ENCODE results near the gene CHMP2A.

CHMP2A gene

DNA sequence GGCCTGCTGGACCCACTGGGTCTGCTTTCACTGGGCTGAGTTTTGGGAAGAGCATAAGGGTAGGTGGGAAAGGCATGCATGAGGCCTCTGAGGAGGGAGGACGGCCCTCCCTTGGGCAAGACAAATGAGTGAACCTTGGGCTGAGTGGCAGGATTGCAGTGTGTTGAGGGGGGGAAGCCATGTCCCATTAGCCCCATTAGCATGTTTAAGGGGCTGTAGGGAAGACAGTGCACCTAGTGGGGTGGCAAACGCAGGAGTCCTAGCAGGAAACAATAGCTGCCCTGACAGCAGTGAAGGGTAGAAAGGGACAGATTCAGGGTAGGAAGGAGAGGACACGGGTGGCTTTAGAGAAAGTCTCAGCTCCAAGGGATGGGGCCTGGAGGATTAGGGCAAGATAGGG is 32.2 kb downstream of the CHMP2A start:
- DNase-seq (ENCODE audit: low spot score) = no peak
- Histone ChIP-seq H3K9ac (ENCODE audit: low read depth, low read length, poor library complexity) (no peak overlapping the region), H2BK5ac (ENCODE audit: low read length) (no peak overlapping the region), H2AFZ (ENCODE audit: low read length) (no peak overlapping the region), H3K79me1 (ENCODE audit: low read depth, low read length) (peaks cover 4% of the 10 kb centered on the region), H4K8ac (ENCODE audit: low read depth, low read length) (no peak overlapping the region), H3K23ac (ENCODE audit: low read depth, low read length, poor library complexity) (peak overlapping the region; percentile 4), H3K4me2 (ENCODE audit: insufficient read depth, low read length, poor library complexity, severe bottlenecking) (no peak overlapping the region), H3K36me3 (replicated peaks in 1 of 2; ENCODE audit: control insufficient read depth in 2 of 2, insufficient read depth in 2 of 2, low read length in 2 of 2) (peaks cover 0 to under 1% of the 10 kb centered on the region in 2 donors), H3K4ac (ENCODE audit: low read length) (no peak overlapping the region), H3K4me3 (ENCODE audit: low read length in 2 of 2) (no peak overlapping the region), H3K14ac (ENCODE audit: low read length) (no peak overlapping the region), H3K27me3 (ENCODE audit: control insufficient read depth in 3 of 3, insufficient read depth in 3 of 3, low read depth in 1 of 3, low read length in 3 of 3) (peaks cover 0 to 6% (median 0%) of the 10 kb centered on the region in 3 experiments), H3K9me3 (replicated peaks in 1 of 2; ENCODE audit: control insufficient read depth in 2 of 2, insufficient read depth in 1 of 2, low read depth in 1 of 2, low read length in 2 of 2) (no peaks in the 10 kb centered on the region), H3K4me1 (ENCODE audit: control insufficient read depth in 2 of 2, insufficient read depth in 1 of 2, low read depth in 1 of 2, low read length in 2 of 2) (peaks cover 8 to 9% of the 10 kb centered on the region in 2 donors), H2BK120ac (ENCODE audit: low read depth, low read length) (no peak overlapping the region), H2BK15ac (ENCODE audit: low read length) (no peak overlapping the region), H4K91ac (ENCODE audit: low read depth, low read length, poor library complexity) (no peak overlapping the region), H2BK12ac (ENCODE audit: low read length) (no peak overlapping the region), H3K27ac (replicated peaks; ENCODE audit: low read length) (no peak overlapping the region), H2AK5ac (ENCODE audit: low read depth, low read length) (no peak overlapping the region), H3K18ac (ENCODE audit: low read length) (no peak overlapping the region)
- no CpG with 5 or more reads among the region's 3 CpGs for WGBS, 2 donors (ENCODE audit: extremely low coverage in 2 of 2, insufficient read length in 2 of 2, insufficient replicate concordance in 1 of 2)

DNA sequence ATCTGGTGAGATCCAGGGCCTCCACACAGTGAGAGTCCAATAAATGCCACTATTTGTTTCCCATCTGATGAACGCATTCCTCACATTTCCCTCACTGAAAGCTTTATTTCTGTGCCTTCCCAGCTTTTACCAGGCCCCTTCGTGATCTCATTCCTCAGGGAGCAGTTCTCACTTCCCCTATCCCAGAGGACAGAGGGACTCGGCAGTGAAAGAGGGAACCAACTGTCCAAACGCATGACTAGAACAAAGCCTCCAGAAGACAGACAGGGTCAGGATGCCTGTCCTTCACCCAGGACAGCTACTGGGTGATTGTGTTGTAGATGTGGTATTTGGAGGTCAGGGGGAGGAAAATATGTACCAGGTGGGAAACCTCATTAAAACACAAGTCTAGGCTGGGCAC is 33.3 kb downstream of the CHMP2A start:
- Histone ChIP-seq H4K91ac (ENCODE audit: low read depth, low read length, poor library complexity) (no peak overlapping the region), H2BK120ac (ENCODE audit: low read depth, low read length) (no peak overlapping the region), H3K27me3 (ENCODE audit: control insufficient read depth in 3 of 3, insufficient read depth in 3 of 3, low read depth in 1 of 3, low read length in 3 of 3) (peaks cover 0 to 6% (median 0%) of the 10 kb centered on the region in 3 experiments), H2BK15ac (ENCODE audit: low read length) (no peak overlapping the region), H2AFZ (ENCODE audit: low read length) (no peak overlapping the region), H3K27ac (replicated peaks; ENCODE audit: low read length) (no peak overlapping the region), H3K4me2 (ENCODE audit: insufficient read depth, low read length, poor library complexity, severe bottlenecking) (no peak overlapping the region), H3K23ac (ENCODE audit: low read depth, low read length, poor library complexity) (no peak overlapping the region), H3K4me1 (ENCODE audit: control insufficient read depth in 2 of 2, insufficient read depth in 1 of 2, low read depth in 1 of 2, low read length in 2 of 2) (peaks cover 8 to 9% of the 10 kb centered on the region in 2 donors), H3K9me3 (replicated peaks in 1 of 2; ENCODE audit: control insufficient read depth in 2 of 2, insufficient read depth in 1 of 2, low read depth in 1 of 2, low read length in 2 of 2) (no peaks in the 10 kb centered on the region), H4K8ac (ENCODE audit: low read depth, low read length) (no peak overlapping the region), H3K79me1 (ENCODE audit: low read depth, low read length) (peaks cover 12% of the 10 kb centered on the region), H3K36me3 (replicated peaks in 1 of 2; ENCODE audit: control insufficient read depth in 2 of 2, insufficient read depth in 2 of 2, low read length in 2 of 2) (peaks cover 8 to 11% of the 10 kb centered on the region in 2 donors), H3K4me3 (ENCODE audit: low read length in 2 of 2) (no peak overlapping the region), H3K14ac (ENCODE audit: low read length) (no peak overlapping the region), H3K4ac (ENCODE audit: low read length) (no peak overlapping the region), H2AK5ac (ENCODE audit: low read depth, low read length) (no peak overlapping the region), H3K18ac (ENCODE audit: low read length) (no peak overlapping the region), H2BK5ac (ENCODE audit: low read length) (no peak overlapping the region), H3K9ac (ENCODE audit: low read depth, low read length, poor library complexity) (no peak overlapping the region), H2BK12ac (ENCODE audit: low read length) (no peak overlapping the region)
- WGBS, 2 donors (ENCODE audit: extremely low coverage in 2 of 2, insufficient read length in 2 of 2, insufficient replicate concordance in 1 of 2) = no CpG with 5 or more reads among the region's 4 CpGs
- no peak for DNase-seq (ENCODE audit: low spot score)

DNA sequence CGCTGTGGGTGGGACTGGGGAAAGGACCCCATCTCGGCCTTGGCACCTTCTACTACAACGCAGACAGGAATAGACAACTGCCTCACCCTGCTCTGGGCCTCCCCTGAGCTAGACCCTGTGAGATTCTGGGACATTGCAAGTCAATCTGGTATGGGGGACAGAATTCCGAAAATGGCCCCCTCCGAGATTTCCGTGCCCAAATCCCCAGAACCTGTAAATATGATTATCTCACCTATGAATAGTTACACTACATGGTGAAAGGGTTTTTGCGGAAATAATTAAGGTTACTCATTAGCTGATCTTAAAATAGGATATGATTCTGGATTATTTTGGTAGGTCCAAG is 34.7 kb downstream of the CHMP2A start:
- no peak overlapping the region for H2BK15ac ChIP-seq (ENCODE audit: low read length)
- no peak overlapping the region for H3K4ac ChIP-seq (ENCODE audit: low read length)
- peaks cover 14% of the 10 kb centered on the region for H3K79me1 ChIP-seq (ENCODE audit: low read depth, low read length)
- H3K18ac ChIP-seq (ENCODE audit: low read length) = peak overlapping the region; percentile 99
- H2BK12ac ChIP-seq (ENCODE audit: low read length) = no peak overlapping the region
- H3K4me2 ChIP-seq (ENCODE audit: insufficient read depth, low read length, poor library complexity, severe bottlenecking) = peak overlapping the region; percentile 85
- peak overlapping the region; percentile 53 to 89 for H3K4me3 ChIP-seq (ENCODE audit: low read length in 2 of 2)
- H4K91ac ChIP-seq (ENCODE audit: low read depth, low read length, poor library complexity) = no peak overlapping the region
- no peak for DNase-seq (ENCODE audit: low spot score)
- peaks cover 19 to 23% of the 10 kb centered on the region in 2 donors for H3K36me3 ChIP-seq (replicated peaks in 1 of 2; ENCODE audit: control insufficient read depth in 2 of 2, insufficient read depth in 2 of 2, low read length in 2 of 2)
- peak overlapping the region; percentile 99 for H3K9ac ChIP-seq (ENCODE audit: low read depth, low read length, poor library complexity)
- peak overlapping the region; percentile 98 for H3K23ac ChIP-seq (ENCODE audit: low read depth, low read length, poor library complexity)
- H2BK5ac ChIP-seq (ENCODE audit: low read length) = peak overlapping the region; percentile 93
- H3K27me3 ChIP-seq (ENCODE audit: control insufficient read depth in 3 of 3, insufficient read depth in 3 of 3, low read depth in 1 of 3, low read length in 3 of 3) = peaks cover 0 to 4% (median 0%) of the 10 kb centered on the region in 3 experiments
- no peak overlapping the region for H4K8ac ChIP-seq (ENCODE audit: low read depth, low read length)
- no peaks in the 10 kb centered on the region for H3K9me3 ChIP-seq (replicated peaks in 1 of 2; ENCODE audit: control insufficient read depth in 2 of 2, insufficient read depth in 1 of 2, low read depth in 1 of 2, low read length in 2 of 2)
- H3K27ac ChIP-seq (replicated peaks; ENCODE audit: low read length) = peak overlapping the region; percentile 94
- H3K4me1 ChIP-seq (ENCODE audit: control insufficient read depth in 2 of 2, insufficient read depth in 1 of 2, low read depth in 1 of 2, low read length in 2 of 2) = peaks cover 9 to 11% of the 10 kb centered on the region in 2 donors
- peak overlapping the region; percentile 44 for H2BK120ac ChIP-seq (ENCODE audit: low read depth, low read length)
- H2AK5ac ChIP-seq (ENCODE audit: low read depth, low read length) = peak overlapping the region; percentile 32
- peak overlapping the region; percentile 90 for H2AFZ ChIP-seq (ENCODE audit: low read length)
- no peak overlapping the region for H3K14ac ChIP-seq (ENCODE audit: low read length)
- no CpG with 5 or more reads among the region's 7 CpGs for WGBS, 2 donors (ENCODE audit: extremely low coverage in 2 of 2, insufficient read length in 2 of 2, insufficient replicate concordance in 1 of 2)

DNA sequence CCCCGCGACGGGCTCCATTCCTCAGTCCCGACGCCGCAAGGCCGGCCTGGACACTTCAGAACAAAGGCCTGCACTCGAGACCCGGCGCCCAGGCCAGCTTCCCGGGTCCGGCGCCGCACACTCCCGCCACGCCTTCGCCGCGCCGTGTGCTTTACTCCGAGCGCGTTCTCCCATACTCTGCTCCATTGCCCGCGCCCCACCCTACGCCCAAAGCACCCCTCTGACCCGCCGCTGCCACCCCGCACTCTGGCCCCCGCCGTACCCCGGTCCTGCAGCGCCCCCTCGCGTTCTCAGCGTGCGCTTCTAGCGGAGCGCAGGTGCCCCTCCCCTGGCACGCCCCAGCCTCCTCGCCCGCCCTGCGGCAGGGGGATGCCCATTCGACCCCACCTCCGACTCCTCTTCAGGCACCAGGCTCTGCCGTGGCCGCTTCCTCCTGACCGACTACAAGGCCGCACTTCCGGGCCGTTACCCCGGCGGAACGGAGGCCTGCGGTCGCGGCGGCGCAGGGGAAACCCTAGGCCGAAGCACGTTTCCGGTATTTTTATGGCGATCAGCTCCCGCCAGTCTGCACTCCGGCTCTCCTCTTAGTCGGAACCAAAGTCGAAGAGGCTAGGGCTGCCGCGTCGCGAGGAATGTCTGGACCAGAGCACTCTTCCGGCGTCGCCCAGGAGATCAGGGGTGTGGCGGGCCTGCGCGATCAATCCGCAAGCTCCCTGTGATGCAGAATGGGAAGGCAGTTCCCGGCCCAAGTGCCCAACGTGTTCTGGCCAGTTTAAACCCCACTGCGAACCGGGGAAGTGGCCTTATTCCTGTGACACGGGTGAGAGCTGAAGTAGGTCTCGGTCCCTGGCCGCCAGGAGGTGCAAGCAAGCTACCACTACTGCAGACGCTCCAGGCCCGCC is 35.3 kb downstream of the CHMP2A start, which contains the start of gene ZBTB45:
ZBTB45 (minus strand) TSS at position 456 of the 902 bp plus-strand sequence. CDS start 2,137 bp downstream, outside the sequence.
- no peaks in the 10 kb centered on the region for H3K27me3 ChIP-seq (ENCODE audit: control insufficient read depth in 3 of 3, insufficient read depth in 3 of 3, low read depth in 1 of 3, low read length in 3 of 3)
- peak within 1 kb of the TSS; percentile 72 for H2BK120ac ChIP-seq (ENCODE audit: low read depth, low read length)
- H2AK5ac ChIP-seq (ENCODE audit: low read depth, low read length) = peak within 1 kb of the TSS; percentile 99
- peak within 1 kb of the TSS; percentile 53 to 89 for H3K4me3 ChIP-seq (ENCODE audit: low read length in 2 of 2)
- peak within 1 kb of the TSS; percentile 85 for H3K4me2 ChIP-seq (ENCODE audit: insufficient read depth, low read length, poor library complexity, severe bottlenecking)
- peak within 1 kb of the TSS; percentile 58 for H2BK12ac ChIP-seq (ENCODE audit: low read length)
- H3K18ac ChIP-seq (ENCODE audit: low read length) = peak within 1 kb of the TSS; percentile 99
- peak within 1 kb of the TSS; percentile 99 for H3K9ac ChIP-seq (ENCODE audit: low read depth, low read length, poor library complexity)
- H2BK15ac ChIP-seq (ENCODE audit: low read length) = peak within 1 kb of the TSS; percentile 75
- peak within 1 kb of the TSS; percentile 93 for H2BK5ac ChIP-seq (ENCODE audit: low read length)
- no peak within 1 kb of the TSS for H4K8ac ChIP-seq (ENCODE audit: low read depth, low read length)
- peak within 1 kb of the TSS; percentile 94 for H3K27ac ChIP-seq (replicated peaks; ENCODE audit: low read length)
- peak within 1 kb of the TSS; percentile 90 for H2AFZ ChIP-seq (ENCODE audit: low read length)
- H4K91ac ChIP-seq (ENCODE audit: low read depth, low read length, poor library complexity) = peak within 1 kb of the TSS; percentile 85
- peak within 1 kb of the TSS; percentile 99 for H3K4ac ChIP-seq (ENCODE audit: low read length)
- peaks cover 9 to 12% of the 10 kb centered on the region in 2 donors for H3K4me1 ChIP-seq (ENCODE audit: control insufficient read depth in 2 of 2, insufficient read depth in 1 of 2, low read depth in 1 of 2, low read length in 2 of 2)
- no peaks in the 10 kb centered on the region for H3K9me3 ChIP-seq (replicated peaks in 1 of 2; ENCODE audit: control insufficient read depth in 2 of 2, insufficient read depth in 1 of 2, low read depth in 1 of 2, low read length in 2 of 2)
- no CpG with 5 or more reads among the region's 87 CpGs for WGBS, 2 donors (ENCODE audit: extremely low coverage in 2 of 2, insufficient read length in 2 of 2, insufficient replicate concordance in 1 of 2)
- H3K23ac ChIP-seq (ENCODE audit: low read depth, low read length, poor library complexity) = peak within 1 kb of the TSS; percentile 98
- peak; percentile 90 for DNase-seq (ENCODE audit: low spot score)
- H3K36me3 ChIP-seq (replicated peaks in 1 of 2; ENCODE audit: control insufficient read depth in 2 of 2, insufficient read depth in 2 of 2, low read length in 2 of 2) = peaks cover 19 to 27% of the 10 kb centered on the region in 2 donors
- H3K14ac ChIP-seq (ENCODE audit: low read length) = peak within 1 kb of the TSS; percentile 85
- peaks cover 14% of the 10 kb centered on the region for H3K79me1 ChIP-seq (ENCODE audit: low read depth, low read length)
